TTC549 (cell line): ENCODE results near the gene RHBDF2.
"Not testable (repeated sequence)": the region's sequence is repeated elsewhere in the genome, so short reads cannot be mapped to it uniquely, and the experiment has no call there.

Experiments used
- FAIRE-seq: peaks from 2 replicates; lab custom pipeline; 2012; peaks lifted over from hg19 to GRCh38; lab: Jason Lieb, UNC

RHBDF2 gene

DNA sequence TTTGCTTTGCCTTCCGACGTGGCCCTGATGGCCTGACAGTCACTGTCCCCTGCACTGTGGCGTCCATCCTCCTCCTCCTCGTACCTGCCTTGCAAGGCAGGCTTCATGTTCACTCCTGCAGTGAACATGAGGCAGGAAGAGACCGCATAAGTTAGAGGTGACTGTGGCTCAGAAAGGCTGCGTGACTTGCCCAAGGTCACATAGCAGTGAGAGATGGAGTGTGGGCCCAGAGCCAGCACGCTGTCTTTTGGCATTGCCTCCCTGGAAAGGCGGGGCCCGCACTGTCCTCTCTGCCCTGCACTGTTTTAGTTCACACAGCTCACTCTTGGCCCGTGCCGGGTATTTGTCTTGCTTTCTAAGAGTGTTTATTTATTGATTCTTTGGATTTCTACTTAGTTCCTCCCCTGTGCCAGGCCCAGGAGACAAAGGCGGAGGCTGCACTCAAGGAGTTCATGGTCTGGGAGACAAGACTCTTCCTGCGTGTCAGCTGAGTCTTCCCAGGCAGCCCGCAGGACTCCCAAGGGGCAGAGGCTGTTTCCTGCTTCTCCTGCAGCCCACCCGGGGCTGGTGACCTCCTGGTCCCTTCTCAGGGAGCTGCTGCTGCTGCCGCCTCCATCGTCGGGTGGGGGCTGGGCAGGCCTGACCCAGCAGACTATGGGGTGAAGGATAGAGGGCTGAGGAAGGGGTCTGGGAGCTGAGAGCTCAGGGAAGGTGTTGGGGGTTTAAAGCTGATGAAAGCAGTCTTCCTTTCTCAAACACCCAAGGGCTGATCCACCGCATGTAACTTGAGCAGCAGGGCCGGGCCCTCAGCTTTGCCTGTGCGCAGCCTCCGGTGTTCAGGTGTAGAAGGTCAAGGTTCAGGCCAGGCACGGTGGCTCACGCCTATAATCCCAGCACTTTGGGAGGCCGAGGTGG is 23.6 kb upstream of the RHBDF2 start:
- no peak for FAIRE-seq

DNA sequence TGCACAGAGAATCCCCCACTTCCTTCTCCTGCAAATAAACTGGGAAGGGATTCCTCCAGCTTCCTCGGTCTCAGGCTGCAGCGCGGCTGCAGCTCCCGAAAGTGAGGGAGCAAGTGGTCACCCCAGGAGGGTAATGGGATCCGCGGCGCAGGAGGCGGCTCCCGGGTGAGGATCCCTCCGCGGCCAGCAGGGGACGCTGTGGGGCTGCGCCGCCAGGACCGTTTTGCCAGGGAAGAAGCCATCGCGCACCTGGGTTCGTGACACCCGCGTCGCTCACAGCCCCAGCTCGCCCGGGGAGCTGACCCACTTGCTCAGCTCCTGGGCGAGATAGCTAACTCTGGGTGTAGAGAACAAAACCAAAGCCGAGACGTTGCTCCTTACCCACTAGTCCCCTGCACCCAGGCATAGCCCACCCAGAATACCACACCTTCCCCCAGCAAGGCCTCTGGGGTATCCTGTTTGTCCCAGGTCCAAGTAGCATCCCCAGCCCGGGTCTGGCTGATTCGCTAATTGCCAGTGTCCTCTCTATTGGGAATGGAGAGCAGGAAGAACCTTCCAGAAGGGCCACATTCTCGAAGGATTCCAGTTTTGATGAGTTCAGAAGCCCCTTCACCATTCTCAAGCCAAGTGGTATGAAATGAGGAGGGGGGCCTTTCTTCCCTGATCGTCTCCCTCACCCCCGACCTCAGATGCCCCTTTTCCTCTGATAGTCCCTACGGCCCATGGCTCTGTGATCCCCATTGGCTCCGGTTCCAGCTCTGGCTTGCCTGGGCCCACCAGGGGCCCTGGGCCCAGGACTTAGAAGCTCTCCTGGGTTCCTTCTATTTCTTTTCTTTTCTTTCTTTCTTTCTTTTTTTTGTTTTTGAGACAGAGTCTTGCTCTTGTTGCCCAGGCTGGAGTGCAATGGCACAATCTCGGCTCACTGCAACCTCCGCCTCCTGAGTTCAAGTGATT is 22.1 kb upstream of the RHBDF2 start:
- FAIRE-seq: no peak

DNA sequence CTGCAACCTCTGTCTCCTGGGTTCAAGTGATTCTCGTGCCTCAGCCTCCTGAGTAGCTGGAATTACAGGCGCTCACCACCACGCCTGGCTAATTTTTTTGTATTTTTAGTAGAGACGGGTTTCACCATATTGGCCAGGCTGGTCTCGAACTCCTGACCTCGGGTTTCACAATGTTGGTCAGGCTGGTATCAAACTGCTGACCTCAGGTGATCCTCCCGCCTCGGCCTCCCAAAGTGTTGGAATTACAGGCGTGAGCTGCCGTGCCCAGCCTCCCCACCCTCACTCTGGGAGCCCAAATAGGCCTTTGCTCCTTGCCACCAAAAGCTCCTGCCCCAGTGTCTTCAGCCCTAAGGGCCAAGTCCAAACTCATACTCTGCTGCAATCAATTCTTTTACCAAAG is 20.5 kb upstream of the RHBDF2 start:
- not testable (repeated sequence) for FAIRE-seq

DNA sequence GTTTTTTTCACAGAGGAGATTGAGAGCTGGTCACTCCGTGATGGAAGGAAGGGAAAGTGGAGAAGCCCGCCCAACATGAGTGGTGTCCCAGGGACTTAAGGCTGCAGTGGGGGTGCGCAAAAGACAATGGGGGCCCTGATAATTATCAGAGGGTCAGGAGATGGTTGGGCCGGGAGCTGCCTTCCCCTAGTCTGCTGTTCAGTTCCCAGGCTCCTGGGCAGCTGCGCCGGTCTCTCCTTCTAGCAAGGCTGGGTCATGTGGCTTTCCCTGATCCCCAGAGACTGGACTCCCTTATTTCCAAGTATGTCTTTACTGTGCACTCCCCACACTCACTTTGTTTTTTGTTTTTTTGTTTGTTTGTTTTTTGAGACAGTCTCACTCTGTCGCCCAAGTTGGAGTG is 20.0 kb upstream of the RHBDF2 start:
- FAIRE-seq: no peak

DNA sequence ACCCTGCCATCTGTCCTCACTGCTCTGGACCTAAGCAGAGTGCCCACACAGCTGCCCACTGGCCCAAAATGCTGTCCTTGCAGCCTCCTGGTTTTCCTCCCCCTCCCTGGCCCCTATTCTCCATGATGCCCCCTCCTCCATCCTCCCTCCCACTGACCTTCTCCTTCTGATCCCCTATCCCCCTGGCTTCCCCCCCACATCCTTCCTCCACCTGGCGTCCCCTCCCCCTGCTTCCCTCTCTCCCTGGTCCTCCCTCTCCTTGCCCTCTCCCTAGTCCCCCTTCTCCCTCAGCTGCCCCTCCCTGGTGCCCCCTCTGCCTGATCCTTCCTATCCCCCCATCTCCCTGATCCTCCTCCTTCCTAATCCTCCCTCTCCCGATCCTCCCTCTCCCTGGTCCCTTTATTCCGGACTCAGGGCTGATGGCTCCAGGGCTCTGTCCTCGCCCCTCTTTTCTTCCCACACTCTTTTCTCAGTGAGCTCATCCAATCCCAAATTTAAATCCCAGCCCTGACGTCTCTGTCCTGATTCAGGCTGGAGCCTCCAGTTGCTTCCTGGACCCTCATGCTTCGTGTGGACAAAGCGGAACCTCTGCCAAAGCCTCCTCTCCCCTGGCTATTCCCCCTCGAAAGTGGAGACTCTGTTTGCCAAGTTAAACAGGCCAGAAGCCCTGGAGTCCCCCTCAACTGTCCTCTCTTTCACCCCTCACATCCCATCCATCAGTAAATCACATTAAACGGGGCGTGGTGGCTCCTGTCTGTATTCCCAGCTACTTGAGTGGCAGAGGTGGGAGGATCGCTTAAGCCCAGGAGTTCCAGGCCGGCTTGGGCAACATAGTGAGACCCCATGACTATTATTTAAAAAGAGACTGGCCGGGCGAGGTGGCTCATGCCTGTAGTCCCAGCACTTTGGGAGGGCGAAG is 18.1 kb upstream of the RHBDF2 start:
- no peak for FAIRE-seq

DNA sequence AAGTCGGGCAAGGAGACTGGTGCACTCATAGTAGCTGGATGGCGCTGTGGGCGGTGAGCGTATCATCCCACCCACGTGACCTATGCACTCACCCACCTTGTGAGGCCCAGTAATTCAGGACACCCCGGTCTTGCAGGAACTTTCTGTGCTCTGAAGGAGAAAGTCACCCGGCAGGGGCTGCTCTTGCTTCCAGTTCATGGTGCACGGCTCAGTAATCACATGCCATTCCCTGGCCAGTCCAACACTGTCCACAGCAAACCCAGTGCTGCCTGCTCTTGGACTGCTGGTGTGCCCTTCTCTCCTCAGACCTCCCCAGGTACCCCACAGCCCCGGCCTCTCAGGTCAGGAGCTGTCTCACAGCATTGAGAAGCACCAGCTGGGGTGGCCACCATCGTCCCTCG is 16.4 kb upstream of the RHBDF2 start:
- FAIRE-seq: no peak

DNA sequence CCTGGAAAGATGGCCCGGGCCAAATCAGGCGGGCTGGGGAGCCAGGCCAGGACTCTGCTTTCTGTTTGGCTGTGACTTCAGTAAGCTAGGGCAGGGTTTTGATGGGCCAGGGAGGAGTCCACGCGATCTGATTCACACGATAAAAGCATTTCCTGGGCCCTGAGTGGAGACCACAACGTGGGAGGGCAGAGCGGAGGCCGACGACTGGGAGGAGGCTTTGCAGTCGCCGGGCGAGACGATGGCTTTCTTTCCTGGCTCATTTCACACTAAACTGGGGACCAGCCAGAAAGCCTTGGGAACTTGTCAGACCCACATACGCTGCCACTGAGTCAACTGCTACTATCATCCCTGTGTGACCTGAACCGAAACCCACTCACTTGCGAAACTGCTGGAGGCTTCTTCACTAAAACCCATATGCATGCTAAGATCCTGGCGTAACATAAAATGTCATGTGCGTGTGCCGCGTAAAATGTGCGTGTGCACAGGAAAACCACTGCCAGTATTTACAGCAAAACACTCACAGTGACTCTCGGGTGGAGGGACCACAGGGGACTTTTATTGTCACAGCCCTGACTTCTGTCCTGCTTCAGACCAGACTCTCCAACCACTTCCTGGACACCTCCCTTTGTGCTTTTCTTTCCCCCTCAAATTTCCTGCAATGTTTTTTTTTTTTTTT is 14.2 kb upstream of the RHBDF2 start:
- FAIRE-seq: no peak

DNA sequence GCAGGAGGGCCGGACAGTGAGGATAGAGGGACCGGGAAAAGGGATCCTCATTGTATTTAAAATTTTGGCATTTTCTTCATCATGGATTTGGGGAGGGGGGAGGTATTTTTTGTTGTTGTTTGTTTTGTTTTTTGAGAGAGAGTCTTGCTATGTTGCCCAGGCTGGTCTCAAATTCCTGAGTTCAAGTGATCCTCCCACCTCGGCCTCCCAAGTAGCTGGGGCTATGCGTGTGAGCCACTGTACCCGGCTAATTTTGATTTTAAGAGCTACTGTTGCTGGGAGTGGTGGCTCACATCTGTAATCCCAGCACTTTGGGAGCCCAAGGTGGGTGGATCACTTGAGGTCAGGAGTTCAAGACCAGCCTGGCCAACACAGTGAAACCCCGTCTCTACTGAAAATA is 13.1 kb upstream of the RHBDF2 start:
- not testable (repeated sequence) for FAIRE-seq

DNA sequence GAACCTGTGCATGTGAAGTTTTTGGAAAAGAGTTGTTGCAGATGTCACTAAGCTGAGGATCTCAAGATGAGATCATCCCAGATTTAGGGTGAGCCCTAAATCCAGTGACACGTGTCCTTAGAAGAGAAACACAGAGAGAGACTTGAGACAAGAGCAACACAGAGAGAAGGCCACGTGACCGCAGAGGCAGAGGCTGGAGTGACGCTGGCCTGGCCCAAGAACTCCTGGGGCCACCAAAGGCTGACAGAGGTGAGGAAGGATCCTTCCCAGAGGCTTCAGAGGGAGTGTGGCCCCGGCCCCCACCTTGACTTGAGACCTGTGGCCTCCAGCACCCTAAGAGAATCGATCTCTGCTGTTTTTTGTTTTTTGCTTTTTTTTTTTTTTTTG is 12.1 kb upstream of the RHBDF2 start:
- no peak for FAIRE-seq

DNA sequence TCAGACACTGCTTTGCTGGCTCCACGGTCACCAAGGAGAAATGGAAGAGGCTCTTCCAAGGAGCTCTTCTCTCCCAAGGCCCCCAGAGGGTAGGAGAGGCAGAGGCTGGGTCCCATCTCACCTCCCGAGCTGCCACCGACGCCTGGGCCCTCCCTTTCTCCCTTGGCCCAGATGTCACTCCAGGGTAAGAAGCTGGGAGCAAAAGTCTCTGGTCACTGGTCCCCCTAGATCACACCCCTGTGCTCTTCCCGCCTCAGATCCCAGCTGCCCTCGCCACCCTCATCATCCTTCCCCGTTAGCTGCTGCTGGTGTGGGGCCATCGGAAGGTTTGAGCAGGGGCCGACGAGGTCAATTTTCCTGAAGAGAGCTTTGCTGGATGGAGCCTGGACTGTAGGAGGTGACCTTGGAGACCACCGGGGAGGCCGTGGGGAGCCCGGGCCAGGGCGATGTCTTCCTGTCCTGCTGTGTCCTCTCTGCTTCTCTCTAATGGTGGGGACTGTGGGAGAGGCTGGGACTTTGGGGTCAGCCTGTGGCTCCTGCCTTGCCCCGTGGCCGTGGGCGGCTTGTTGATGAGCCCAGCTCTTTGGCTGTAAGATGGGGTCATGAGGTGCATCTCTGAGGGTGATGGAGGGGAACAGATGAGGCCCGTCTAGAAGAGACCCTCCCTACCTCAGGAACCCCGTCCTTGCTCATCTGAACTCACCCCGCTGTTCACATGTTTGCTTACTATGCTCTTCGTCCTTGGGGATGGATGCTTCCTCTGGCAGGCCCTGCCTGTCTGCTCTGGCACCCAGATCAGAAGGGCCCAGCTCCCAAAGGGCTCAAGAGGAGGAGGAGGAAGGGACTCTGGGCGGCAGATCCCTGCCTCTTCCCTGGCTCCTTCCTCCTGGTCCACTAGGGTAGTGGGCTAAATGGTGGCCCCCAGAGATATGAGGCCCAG is 11.4 kb upstream of the RHBDF2 start:
- no peak for FAIRE-seq

DNA sequence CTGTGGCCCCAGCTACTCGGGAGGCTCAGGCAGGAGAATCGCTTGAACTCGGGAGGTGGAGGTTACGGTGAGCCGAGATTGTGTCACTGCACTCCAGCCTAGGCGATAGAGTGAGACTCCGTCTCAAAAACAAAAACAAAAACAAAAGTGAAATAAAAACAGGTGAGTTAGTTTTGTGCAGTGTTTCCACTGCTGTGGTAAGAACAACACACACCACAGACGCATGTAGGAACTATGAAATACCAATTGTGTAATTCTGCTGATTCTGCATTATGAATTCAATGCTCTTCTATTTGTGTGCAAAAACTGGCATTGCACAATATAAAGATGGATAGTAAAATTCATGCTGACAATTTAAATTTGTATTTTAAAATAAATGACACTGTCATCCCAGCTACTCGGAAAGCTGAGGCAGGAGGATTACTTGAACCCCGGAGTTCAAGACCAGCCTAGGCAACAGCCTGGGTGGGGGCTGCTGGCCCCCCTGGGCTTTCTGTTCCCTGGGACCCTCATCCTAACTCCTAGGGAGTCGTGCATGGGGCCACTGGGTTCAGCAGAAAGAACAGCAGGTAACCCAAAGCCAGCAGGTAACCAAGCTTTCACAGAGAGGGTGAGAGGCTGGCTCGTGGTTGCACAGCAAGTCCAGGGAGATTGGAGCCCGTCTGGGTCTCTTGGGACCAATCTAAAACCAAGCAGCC is 10.6 kb upstream of the RHBDF2 start:
- no peak for FAIRE-seq

DNA sequence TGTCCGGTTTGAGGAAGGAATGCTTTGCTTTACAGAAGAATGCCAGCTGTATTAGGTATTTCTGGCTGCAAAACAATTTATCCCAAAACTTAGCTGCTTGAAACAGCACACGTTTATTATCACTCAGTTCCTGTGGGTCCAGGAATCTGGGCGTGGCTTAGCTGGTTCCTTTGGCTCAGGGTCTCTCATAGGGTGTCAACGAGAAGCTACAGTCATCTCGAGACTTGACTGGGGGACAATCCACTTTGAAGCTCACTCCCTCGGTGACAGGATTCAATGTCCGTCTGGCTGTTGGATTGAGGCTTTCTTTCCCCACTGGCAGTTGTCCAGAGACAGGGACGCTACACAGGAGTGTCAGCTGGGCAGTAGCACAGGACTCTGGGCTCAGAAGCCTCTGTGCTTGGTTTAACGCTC is 9.6 kb upstream of the RHBDF2 start:
- no peak for FAIRE-seq

DNA sequence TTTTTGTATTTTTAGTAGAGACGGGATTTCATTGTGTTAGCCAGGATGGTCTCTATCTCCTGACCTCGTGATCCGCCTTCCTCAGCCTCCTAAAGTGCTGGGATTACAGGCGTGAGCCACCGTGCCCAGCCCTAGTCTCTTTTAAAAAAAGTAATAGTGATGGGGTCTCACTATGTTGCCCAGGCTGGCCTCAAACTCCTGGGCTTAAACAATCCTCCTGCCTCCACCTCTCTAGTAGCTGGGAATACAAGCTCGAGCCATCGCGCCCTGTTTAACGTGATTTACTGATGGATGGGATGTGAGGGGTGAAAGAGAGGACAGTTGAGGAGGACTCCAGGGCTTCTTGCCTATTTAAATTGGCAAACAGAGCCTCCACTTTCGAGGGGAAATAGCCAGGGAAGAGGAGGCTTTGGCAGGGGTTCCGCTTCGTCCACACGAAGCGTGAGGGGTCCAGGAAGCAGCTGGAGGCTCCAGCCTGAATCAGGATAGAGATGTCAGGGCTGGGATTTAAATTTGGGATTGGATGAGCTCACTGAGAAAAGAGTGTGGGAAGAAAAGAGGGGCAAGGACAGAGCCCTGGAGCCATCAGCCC is 7.3 kb upstream of the RHBDF2 start:
- FAIRE-seq: not testable (repeated sequence)

DNA sequence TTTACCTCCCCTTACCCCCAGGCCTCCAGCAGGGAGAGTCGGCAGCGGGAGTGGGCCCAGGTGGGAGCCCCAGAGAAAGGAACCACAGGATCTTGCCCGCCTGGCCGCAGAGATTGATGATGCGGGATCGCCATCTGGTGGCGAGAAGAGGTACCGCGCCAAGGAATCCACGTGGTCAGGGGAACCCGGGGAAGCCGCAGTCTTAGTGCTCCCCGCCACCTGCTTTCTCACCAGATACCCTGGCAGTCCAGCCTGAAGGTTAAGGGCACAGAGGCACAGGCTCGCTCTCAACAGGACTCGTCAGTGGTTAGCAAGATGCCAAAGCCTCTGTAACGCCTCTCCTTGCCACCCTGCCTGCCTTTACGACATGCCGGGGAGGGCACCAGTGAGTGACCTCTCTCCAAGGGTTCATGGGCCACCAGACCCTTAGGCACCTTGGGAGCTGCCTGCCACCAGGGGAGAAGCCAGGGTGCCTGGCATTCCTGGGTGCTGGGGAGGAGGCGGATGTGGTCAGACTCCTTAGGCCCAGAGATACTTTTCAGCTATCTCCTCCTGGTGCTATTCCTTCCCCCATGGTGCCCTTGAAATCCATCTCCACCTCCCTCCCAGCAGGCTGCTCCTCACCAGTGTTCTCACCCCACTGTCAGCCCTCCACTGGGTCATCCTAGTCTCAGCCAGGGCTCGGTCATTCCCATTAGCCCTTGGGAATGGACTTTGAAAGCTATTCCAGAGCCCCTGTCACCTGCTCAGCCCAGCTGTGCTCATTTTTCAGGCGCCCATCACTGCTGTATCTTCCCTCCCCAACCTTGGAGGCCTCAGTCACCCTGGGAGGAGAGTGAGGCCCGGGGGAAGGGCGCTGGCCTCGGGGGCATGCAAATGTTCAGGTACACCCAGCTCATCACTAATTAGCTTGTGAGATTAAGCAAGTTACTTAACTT is 5.5 kb upstream of the RHBDF2 start:
- no peak for FAIRE-seq

DNA sequence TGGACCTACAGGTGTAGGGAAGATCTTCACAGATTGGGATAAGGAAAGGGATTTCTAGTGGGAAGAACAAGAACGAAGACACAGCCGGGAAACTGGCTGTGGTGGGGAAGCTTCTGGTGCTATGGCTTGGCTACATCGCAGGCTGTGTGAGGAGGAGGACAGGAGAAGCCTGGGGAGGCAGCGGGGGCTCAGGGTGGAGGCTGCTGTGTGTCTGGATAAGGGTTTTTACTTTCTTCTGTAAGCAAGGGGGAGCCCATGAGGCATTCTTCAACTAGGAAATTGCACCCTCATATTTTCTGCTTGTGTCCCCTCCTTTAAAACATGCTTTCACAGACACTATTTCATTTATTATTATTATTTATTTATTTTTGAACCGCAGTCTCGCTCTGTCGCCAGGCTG is 2.9 kb upstream of the RHBDF2 start:
- FAIRE-seq: no peak

DNA sequence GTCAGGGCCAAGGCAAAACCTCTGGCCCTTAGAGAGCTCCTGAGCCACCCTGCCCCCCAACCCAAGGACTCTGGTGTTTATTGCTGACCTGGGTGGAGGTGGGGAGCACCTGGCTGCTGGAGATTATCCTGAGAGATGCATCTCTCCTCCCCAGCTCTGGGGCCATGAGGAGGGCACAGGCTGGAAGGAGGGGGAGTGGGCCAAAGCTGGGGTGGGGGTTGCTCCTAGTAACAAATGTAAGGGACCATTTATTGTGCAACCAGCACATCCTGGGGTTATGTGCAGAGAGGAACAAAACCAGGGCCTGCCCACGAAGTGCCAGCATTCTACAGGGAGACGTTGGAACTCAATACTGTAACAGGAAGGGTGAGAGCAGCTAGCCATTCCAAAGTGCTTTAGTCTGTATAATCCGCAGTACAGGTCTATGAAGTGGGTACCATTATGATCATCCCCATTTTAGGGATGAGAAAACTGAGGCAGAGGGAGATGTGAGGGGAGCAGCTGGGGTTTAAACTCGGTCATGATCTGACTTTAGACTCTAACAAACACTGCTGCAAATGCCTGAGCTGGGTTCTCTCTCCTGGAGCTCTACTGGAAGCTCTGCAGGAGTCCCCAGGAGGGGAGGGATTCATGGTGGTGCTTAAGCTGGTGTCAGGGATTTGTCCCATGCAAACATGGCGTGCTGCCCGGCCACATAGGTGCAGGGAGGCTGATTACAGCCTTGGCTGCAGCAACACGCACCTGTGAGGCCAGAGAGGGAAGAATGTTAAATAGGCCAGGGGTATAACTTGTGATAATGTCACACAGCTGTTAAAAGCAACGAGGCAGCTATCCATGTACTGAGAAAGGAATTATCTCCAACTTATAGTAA is 1.4 kb upstream of the RHBDF2 start:
- no peak for FAIRE-seq

DNA sequence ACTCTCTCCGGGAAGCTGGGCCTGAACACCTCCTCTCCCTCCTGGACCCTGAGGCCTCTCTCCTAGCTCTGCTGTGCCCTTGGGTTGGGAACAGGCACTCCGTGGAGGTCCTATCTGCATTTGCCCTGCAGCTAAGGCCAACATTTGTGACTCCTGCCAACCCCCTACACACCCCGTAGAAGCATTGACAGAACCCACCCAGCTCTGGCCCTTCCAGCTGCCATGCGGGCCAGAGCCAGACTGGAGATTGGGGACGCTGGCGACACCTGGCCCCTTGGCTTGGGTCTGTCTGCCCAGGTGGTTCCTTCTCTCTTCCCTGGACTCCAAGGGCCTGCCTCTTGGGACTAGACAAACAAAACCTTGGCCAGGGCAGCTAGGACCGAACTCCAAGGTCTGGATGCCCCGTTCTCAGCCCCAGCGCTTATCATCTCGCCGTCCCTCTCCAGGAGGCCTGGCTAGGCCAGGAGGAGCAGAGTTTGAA is 644 bp upstream of the RHBDF2 start:
- FAIRE-seq: no peak
